HG03135 (cell line): Measurements from ENCODE around the gene SYPL1.
"Not testable (repeated sequence)": the region's sequence is repeated elsewhere in the genome, so short reads cannot be mapped to it uniquely, and the experiment has no call there.

Source experiments
- ATAC-seq: cut with Tn5 transposase; IDR thresholded peaks from one replicate; pipeline ENCODE4 v1.9.1; 2021; ENCODE audit warnings: mild to moderate bottlenecking, moderate library complexity; ENCODE audit not compliant: unreplicated experiment

SYPL1 gene

DNA sequence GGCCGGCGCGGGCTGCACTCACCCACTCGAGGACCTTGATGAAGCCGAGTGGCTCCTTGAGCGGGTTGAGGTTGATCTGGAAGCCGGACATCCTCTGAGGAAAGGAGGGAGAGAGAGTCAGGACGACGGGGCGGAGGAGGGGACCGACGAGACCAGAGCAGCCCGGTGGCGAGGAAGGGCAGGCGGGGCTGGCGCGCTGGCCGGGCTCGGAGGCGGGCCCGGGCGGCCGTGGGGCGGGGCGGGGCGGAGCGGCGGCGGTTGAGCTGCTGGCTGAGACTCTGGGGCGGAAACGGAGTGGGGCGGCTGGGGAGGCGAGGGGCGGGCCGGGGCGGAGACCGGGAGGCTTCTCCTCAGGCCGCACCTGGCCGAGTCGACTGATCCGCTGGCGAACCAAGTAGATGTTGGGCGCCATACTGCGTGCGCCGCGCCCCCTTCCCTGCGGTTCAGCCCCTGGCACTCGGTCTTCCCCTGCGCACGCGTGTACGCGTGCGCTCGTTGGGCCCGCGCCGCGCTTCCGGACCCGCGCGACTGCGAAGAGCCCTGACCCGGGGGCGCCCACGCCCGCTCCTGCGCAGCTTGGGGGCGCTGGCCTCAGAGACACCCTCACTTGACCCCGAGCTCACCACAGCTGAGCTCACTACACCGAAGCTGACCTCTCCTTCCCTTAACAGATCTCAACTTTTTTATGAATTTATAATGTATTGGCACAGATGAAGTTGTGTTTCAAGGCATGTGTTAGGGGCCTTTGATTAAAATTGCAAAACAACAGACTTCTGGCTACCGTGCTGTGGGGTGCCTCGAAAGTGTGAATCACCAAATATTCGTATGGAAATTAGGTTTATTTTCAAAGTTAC is at the start of gene SYPL1:
Gene SYPL1 (minus strand): TSS at position 195 of the 854 bp plus-strand sequence. CDS start 104 bp downstream, at position 91.
- peak; percentile 79 for ATAC-seq

- no peak for ATAC-seq
These were observed 42.9 kb upstream of the SYPL1 start for GRCh38 chr7:106155027-106155426.

DNA sequence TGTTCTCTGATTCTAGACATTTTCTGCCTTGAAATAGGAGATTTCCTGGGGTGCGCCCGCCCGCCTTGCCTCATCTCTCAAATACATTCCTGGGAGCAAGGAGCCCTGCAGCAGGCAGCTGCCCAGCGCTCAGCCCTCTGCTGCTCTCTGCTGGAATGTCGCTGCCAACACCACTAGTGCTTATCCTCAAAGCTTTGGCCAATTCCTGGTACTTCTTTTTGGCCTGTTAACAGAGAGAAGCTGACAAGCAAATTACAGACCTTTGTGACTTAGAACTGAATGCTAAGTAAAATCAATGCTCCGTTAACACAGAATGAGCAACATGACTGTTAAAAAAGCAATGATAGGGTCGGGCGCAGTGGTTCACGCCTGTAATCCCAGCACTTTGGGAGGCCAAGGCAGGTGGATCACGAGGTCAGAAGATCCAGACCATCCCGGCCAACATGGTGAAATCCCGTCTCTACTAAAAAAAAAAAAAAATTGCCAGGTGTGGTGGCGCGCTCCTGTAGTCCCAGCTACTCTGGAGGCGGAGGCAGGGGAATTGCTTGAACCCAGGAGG is 41.9 kb upstream of the SYPL1 start:
- peak; percentile 62 for ATAC-seq

- ATAC-seq: no peak
These were observed 40.2 kb upstream of the SYPL1 start for GRCh38 chr7:106152313-106152665.

DNA sequence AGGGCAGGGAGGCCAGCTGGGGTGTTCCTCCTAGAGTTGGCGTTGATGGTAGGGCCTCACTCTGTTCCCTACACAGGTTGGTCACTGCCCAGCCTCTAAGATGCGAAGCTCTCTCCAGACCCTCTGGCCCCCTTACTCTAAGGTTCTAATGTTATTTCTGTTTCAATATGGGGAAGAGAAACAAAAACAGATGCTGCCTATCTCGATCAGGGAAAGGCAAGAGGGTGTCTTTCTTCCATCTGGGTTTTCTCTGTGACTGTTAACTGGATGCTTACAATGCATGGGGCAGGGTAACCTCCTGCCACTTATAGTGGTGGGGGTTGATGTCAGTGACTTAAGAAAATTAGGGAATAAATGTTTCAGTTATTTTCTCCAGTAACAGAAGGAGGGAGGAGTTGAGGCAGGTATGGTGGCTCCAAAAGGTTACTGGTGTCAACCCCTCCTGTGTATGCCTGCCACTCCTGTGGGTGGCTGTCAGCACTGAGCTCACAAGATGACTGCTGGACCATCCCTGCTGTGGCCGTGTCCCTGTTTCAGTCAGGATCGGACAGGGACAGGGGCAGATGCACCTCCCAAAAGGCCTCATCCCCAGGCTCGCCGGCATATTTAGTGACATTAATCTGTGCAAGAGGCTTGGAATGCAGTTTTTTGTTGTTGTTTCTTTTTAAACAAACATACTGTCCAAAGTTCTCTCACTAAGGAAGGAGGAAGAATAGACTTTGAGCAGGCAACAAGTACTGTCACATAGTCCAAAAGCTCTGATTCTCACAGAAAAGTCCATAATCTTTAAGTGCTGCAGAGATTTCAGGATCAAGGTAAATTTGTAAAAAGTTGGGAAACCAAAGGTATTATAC is 39.6 kb upstream of the SYPL1 start:
- ATAC-seq: no peak

DNA sequence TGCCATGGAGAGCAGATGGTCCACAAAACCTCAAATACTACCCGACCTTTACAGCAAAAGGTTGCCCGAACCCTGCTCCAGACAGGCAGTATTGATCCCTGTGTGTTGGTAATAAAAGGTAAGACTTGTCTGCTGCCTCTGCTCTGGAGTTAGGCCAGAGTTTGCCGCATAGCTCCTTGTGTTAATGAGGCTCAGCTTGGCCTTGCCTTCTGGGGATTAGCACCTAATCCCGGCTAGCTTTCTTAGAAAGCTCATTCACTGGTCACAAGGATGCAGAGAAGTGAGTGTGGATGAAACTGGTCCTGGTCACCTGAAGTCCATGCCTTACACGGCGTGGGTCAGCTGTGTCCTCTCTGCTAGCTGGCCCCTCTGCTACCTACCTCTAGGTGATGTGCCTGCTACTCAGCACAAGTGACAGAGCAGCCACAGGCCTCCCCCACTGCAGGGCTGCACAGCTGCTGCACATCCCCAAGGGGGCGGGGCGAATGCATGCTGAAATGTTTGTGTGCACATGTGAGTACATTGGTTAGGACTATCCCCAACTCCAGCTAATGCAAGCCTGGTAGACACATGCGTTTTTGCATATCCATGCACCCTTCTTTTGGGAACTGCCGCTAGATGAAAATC is 31.7 kb upstream of the SYPL1 start:
- no peak for ATAC-seq

- ATAC-seq: no peak
These were observed 30.0 kb upstream of the SYPL1 start for GRCh38 chr7:106142136-106142535.

GRCh38 chr7:106140406-106141173 is 28.5 kb upstream of the SYPL1 start:
- no peak for ATAC-seq

GRCh38 chr7:106139265-106140251 is 27.4 kb upstream of the SYPL1 start:
- no peak for ATAC-seq

DNA sequence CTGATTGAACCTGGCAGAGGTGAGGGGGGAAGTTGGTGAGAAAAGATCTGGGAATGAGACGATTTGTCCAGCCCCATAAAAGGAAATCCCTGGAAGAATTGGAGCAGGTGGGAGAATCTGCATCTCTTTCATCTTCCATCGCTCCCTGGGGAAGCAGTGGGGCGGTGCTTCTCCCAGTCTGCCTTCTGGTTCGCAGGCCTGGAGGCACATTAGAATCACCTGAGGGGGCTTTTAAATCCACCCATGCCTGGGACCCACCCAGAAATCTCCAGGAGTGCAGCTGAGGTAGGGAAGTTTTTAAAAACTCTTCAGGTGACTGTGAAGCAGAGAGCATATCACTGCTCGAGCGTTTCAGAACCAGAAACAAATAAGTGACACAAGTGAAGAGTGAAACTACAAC is 26.7 kb upstream of the SYPL1 start:
- ATAC-seq: no peak

DNA sequence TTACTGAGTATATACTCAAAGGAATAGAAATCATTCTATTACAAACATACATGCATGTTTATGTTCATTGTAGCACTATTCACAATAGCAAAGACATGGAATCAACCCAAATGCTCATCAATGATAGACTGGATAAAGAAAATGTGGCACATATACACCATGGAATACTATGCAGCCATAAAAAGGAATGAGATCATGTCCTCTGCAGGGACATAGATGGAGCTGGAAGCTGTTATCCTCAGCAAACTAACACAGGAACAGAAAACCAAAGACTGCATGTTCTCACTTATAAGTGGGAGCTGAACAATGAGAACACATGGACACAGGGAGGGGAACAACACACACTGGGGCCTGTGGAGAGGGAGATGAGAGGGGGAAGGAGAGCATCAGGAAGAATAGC is 26.1 kb upstream of the SYPL1 start:
- not testable (repeated sequence) for ATAC-seq

- no peak for ATAC-seq
These were observed 22.1 kb upstream of the SYPL1 start for GRCh38 chr7:106134241-106134640.

GRCh38 chr7:106129291-106129690 is 17.2 kb upstream of the SYPL1 start:
- ATAC-seq: no peak

DNA sequence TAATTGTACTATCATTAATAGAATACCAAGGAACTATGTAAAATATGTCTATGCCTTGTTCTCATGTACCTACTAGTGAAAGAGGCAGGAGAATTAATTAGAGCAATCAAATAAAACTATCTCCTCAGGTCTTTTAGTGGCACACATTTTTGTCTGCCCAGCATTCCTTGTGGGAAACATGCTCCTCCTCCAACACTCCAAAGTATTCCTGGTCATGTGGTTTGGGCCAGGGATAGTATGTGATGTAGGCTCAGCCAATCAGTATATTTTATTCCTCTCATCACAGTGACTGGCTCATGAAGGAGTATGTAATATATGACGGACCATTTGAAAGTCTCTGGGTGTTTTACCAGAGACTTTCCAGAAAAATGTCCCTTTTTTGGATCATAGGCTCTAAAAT is 16.7 kb upstream of the SYPL1 start:
- no peak for ATAC-seq

GRCh38 chr7:106127984-106128780 is 16.1 kb upstream of the SYPL1 start:
- no peak for ATAC-seq

DNA sequence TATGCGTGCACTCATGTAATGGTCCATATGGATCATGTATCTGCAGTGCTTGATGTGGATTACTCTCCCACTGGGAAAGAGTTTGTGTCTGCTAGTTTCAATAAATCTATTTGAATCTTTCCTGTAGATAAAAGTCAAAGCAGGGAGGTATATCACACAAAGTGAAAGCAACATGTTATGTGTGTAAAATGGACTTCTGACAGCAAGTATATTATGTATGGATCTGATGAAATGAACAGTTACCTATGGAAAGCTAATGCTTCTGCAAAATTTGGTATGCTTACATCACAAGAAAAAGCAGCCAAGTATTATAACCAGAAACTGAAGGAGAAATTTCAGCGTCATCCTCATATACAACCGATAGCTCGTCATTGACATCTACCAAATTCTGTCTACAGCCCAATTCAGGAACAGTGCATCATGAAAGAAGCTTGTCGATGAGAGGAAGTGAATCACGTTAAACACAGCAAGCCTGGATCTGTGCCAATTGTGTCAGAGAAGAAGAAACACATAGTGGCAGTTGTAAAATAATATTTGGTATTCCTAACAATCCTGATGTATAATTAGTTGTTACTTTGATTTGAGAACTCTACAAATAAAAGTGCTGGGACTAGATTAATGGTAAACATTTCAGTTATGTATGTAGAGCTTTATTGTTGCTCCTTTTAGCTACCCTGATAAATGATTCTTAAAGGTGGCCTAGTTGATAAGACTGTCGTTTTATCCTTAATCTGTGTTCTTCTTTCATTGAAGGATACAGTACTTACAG is 14.2 kb upstream of the SYPL1 start:
- no peak for ATAC-seq

DNA sequence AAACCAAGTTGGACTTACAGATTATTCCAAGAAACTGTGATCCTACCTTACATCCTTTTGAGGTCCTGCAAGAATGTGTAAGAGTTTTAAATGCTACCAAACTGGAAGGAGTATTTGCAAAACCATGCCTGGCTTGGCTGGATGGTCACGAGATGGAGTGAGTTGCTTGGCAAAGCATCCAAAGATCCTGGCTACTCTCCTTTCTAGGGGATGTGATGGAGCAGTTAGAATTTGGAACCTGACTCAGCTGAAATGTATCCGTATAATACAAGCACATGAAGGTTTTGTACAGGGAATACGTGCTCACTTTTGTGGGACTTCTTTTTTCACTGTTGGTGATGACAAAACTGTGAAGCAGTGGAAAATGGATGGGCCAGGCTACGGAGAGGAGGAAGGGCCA is 13.3 kb upstream of the SYPL1 start:
- ATAC-seq: no peak

GRCh38 chr7:106124186-106124585 is 12.1 kb upstream of the SYPL1 start:
- no peak for ATAC-seq
